Stimulated activated CD8-positive, alpha-beta memory T cell treated with anti-CD3 and anti-CD28 coated beads, Interleukin-12 subunit alpha, Interleukin-12 subunit beta, amount 100 ng/mL, for 24 hours (primary cell): ENCODE data around the gene MON2.

Source experiments
- DNase-seq: peaks from one replicate; pipeline ENCODE4 v3.0.0-alpha.2; 2020; ENCODE audit errors: extremely low read depth

The MON2 gene

DNA sequence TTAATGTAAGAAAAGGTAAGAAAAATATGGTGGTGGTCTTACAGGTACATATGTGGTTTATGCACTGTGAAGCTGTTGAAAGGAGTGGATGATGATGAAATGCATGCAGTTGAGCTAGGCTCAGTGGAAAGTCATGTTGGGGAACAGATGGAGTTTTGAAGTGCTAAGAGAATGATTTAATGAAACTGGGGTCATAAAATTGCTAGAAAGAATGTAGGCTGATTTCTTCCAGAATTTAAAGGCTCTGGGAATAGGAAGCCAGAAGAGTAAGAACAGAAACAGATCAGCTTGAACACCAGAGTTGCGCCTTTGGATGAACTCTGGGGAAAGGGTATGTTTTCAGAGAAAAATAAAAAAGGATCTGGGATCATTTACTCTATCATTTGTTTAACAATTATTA lies 146.5 kb downstream of the MON2 start:
- no peak for DNase-seq

DNA sequence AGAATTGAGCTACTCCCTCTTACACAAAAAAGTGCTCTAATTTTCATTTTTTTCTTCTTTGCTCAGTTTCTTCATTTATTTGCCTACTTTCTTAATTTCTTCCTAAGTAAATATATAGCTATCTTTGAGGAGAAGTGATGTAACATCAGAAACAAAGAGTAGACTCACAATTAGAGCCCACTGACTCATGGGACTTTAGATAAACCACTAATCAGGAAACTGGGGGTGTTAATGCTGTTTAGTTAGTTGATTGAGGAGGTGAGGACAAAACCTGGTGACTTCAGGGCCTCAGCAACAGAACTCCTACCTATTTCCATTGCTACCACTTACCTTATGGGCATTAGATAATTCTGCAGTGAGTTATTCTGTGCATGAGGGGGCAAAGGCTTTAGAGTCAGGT lies 151.7 kb downstream of the MON2 start:
- no peak for DNase-seq

DNA sequence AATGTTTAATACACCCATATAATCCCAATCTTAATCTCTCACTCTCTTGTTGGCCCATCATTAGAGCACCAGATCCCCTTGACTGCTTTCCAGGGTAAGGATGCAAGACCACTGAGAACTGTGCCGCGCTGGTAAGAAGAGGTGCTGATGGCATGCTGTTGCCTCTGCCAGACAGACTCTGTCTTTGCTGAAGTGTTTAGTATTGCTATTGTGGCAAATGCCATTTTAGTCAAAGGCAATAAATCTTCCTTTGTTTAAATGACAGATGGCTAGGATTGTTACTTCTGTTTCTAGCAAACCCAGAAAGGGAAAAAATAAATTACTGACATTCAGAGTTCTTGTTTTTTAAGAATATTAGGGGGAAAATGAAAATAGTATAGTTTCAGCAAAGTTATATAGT lies 152.3 kb downstream of the MON2 start:
- DNase-seq, result no peak

DNA sequence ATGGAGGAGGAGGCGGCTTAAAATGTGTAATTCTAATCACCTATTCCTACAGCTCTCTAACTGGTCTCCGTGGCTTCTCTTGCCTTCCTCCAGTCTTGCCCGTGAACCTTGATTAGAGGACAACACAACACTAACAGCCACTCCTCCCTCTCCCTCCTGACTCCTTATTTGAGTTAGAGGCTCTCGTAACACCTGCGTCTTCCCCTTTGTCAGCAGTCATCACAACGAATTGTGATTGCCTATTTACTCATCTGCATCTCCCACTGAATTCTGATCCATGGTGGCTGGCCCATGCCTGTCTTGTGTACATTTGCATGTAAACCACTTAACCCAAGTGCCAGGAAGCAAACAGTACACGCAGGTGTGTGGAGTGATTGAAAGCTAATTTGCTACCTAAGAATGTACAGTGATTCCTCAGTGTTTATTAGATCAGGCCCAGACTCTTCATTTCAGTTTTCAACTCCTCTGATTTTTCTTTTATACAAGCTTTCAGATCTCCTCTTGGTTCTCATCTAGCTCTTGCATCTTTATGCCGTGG lies 154.5 kb downstream of the MON2 start:
- no peak for DNase-seq

GRCh38 chr12:62622177-62622576 lies 155.6 kb downstream of the MON2 start:
- no peak for DNase-seq

DNA sequence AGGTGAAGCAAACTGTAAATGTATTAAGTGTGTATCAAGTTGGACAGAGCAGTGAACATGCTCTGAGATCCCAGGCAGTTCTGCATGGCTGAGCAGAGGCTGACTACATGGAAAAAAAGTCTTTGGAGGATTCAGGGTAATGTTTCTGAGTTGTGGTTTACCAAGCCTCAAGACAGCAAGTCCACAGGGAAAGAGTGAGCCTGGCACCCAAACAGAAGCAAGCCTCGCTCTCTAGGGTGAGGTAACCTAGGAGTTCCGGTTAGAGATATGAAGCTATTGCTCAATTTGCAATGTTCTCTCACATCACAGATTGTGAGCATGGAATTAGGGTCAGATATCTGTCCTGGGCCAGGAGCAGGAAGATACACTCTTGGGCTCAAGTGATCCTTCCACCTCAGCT lies 158.6 kb downstream of the MON2 start:
- no peak for DNase-seq

DNA sequence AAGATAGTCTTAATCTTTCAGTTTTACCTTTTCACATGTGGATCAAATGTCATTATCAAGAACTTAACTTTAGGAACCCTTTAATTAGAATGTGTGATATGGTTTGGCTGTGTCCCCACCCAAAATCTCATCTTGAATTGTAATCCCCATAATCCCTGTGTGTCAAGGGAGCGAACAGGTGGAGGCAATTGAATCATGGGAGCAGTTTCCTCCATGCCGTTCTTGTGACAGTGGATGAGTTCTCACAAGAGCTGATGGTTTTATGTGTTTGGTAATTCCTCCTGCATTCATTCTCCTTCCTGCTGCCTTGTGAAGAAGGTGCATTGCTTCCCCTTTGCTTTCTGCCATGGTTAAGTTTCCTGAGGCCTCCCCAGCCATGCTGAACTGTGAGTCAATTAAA lies 160.6 kb downstream of the MON2 start:
- no peak for DNase-seq

GRCh38 chr12:62629413-62629812 lies 162.8 kb downstream of the MON2 start:
- DNase-seq, result no peak

- DNase-seq, result no peak
Measured at GRCh38 chr12:62629971-62630739, 163.5 kb downstream of the MON2 start.

DNA sequence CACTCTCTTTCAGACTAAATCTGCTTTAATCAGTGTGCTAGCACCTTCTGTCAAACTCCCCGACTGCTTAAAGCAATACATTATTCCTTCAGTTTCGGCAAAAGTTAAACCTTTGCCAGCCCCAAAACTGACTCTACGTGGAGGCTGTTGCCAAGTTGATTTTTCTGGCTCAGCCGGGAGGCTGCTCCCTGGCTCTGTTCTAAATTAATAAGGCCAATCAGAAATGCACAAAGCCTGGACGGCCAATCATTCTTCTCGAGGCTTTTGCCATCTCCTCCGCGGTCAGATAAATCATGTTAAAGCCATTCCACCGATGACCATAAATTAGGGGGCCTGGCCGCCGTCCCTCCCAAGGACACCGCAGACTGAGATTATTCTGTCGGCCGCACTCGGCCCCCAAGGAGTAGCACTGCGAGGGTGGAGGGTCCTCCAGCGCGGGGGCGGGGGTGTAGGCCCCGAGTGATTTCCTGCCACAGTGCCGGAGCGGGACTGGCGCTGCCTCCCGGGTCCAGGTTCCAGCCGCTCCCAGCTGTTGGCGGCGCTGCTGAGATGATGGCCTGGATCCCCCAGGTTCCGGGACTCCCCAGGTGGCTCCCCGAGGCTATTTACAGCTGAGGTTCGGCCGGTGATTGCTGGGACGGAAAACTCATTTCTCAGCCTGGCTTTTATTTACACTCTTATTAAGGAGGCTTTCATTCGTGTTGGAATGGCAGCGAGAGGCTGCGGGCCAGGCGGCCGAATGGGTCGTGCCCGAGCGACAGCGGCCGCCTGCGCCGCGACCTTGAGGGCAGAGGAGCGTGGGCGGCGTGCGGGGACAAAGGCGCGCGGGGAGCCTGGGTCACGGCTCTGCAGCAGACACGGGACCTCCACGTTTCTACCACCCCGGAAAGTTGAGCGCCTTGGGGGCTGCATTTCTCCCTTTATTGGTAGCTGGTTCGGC lies 165.1 kb downstream of the MON2 start:
- DNase-seq, result no peak

GRCh38 chr12:62632411-62632918 lies 165.8 kb downstream of the MON2 start:
- DNase-seq, result no peak

GRCh38 chr12:62635649-62636048 lies 169.0 kb downstream of the MON2 start:
- DNase-seq, result no peak

DNA sequence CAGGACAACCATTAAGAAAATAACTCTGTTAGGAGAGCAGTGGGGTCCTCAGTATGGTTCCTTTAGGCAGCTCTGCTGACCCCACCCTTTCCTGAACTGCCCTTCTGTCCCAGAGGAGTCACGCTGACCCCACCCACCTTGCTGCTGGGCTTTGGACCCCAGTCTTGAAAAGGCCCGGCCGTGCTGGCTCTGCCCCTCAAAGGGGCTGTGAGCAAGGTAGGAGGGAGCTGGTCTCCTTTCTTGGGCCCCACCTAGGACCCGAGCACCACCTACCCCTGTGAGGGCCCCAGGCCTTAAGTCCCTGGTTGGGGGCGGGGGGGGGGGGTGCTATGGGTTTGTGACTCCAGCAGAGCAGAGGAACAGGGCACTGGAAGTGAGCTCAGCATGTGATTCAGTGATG lies 171.1 kb downstream of the MON2 start:
- DNase-seq, result no peak

DNA sequence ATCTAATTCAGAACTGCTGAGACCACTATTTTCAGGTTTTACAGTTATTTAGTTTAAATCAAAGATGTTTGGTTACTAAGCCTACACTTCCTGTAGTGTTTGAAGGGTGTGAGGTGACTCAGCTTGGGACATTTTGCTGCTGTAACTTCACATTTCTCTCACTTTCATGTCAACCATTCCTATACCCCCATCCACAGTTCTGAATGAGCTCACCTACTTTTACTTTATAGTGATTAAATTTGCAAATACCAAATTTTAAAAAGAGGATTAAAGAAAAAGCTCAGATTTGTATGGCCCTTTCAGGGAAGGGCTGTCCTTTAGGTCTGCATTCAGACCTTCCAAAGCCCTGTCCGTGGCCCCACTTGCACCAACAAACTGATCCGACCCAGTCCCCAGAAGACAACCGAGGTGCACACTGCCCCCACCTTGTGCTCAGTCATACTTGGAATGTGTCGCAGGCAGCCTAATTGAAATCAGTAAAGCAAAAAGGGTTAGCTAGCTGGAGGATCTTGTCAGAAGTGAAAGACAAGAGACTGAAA lies 174.4 kb downstream of the MON2 start:
- DNase-seq, result no peak

- DNase-seq, result no peak
Measured at GRCh38 chr12:62642486-62642885, 175.9 kb downstream of the MON2 start.

DNA sequence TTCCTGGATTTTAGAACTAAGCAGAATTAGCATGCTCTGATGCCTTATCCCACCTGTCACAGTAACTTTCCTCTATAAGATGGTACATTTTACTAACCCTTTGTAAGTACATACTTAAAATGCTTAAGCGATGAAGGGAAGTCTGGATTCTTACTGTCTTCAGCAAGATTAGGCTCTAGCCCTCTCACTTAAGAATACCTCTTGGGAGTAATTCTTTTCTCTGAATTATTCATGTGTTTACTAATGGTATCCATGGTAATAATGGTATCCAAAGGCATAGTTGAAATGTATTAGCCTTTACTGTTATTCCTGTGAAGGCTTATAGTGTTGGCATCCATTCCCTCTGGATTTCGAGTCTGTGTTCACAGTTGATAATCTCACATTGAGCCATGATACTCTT lies 176.9 kb downstream of the MON2 start:
- DNase-seq, result no peak

- DNase-seq, result no peak
Measured at GRCh38 chr12:62646566-62646965, 179.9 kb downstream of the MON2 start.

- no peak for DNase-seq
Measured at GRCh38 chr12:62647586-62647985, 181.0 kb downstream of the MON2 start.

DNA sequence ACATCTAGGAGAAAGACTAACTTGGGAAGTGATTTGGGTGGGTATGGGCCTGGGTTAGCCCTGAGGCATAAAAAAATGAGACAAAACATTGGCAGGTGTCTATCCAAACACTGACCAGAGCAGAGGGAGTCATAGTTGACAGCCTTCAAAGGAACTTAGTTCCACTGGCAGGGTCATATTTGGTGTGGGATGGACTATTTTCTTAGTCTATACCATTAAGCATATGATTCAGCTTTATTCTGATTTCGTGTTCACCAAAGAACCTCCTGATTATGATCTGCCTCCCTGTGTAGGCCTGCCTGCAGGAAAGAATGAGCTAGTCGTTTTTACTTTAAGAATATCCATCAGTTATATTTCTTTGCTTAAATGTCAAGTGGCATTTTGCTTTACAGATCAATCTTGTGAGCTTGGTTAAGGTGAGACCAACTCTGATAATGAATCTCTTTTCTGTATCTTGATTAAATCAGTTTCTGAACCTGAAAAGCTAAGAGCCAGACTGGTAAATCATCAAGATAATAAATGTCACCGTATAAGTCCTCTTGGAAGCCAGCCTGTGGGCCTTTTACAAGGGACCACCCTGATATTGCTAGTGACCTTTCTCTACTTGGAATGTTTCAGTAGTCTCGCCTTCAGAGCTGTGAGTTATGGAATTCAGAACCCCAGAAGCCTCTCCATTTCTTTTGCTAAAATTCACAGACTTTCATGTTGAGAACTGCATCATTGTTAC lies 182.9 kb downstream of the MON2 start:
- DNase-seq, result no peak
